Fibroblast of lung (primary cell): Measurements from ENCODE around the gene MSI2.

Source experiments
- CTCF ChIP-seq, 2 donors: IDR thresholded peaks in 1 of 2; conservative IDR thresholded peaks in 1 of 2; 1 replicate in 1 of 2; 2 replicates in 1 of 2; pipeline ENCODE4 v1.5.1; 2011 to 2012; ENCODE audit warnings: low read length in 2 of 2, control low read depth in 1 of 2, inconsistent platforms in 1 of 2, low read depth in 1 of 2, mild to moderate bottlenecking in 1 of 2
- EZH2 ChIP-seq: IDR thresholded peaks from 2 replicates; pipeline ENCODE4 v1.5.1; 2012; ENCODE audit warnings: low read length, control low read depth, mild to moderate bottlenecking; ENCODE audit errors: missing control alignments

GRCh38 chr17:57331423-57331822, 75.1 kb downstream of the MSI2 start:
- TF ChIP-seq CTCF (conservative IDR thresholded peaks at IDR 0.05 in 1 of 2, IDR thresholded peaks at IDR 0.05 in 1 of 2; ENCODE audit: low read depth in 1 of 2, low read length in 2 of 2) (no peak), EZH2 (no peak)
